ENCODE measurements around the gene ARHGEF28. TPM values are rescaled to one million over a fixed set of nuclear protein-coding genes. Genes with fewer than 3 reads are reported as not detected.

The ARHGEF28 gene
- polyA plus RNA-seq, 1 donor from 2014 or later: not detected

GRCh38 chr5:73706963-73707362 is 81.0 kb downstream of the ARHGEF28 start:
- Histone ChIP-seq H3K4me2 (ENCODE audit: low read length) (no peak overlapping the region), H3K27me3 (ENCODE audit: insufficient read depth, low read depth, low read length) (no peaks in the 10 kb centered on the region), H3K9ac (ENCODE audit: low read length) (no peak overlapping the region), H3F3A (ENCODE audit: insufficient read depth, low read length, poor library complexity, severe bottlenecking) (no peaks in the 10 kb centered on the region), H2AFZ (ENCODE audit: low read depth, low read length) (no peak overlapping the region), H3K79me2 (replicated peaks; ENCODE audit: insufficient read depth, low read length) (no peaks in the 10 kb centered on the region), H3K36me3 (ENCODE audit: insufficient read depth, low read length) (no peaks in the 10 kb centered on the region), H3K9me2 (ENCODE audit: insufficient read depth, low read length) (no peaks in the 10 kb centered on the region), H3K4me3 (ENCODE audit: low read length) (no peak overlapping the region), H4K20me1 (ENCODE audit: insufficient read depth) (no peaks in the 10 kb centered on the region), H3K27ac (ENCODE audit: low read length) (no peak overlapping the region), H3K9me3 (ENCODE audit: low read length) (peaks cover 9% of the 10 kb centered on the region)
- TF ChIP-seq MXI1 (conservative IDR thresholded peaks at IDR 0.05; ENCODE audit: poor library complexity, severe bottlenecking): no peak
- no peak for TF ChIP-seq EP300 (conservative IDR thresholded peaks at IDR 0.05; ENCODE audit: poor library complexity, severe bottlenecking)
- TF ChIP-seq EZH2 (IDR thresholded peaks at IDR 0.05; ENCODE audit: borderline replicate concordance, insufficient read depth, low read length, poor library complexity, severe bottlenecking): no peak
- TF ChIP-seq SMC3 (conservative IDR thresholded peaks at IDR 0.05; ENCODE audit: poor library complexity): no peak
- TF ChIP-seq TAF1 (IDR thresholded peaks at IDR 0.05; ENCODE audit: low read depth): no peak

GRCh38 chr5:73709536-73710129 is 83.6 kb downstream of the ARHGEF28 start:
- Histone ChIP-seq H3F3A (ENCODE audit: insufficient read depth, low read length, poor library complexity, severe bottlenecking) (no peaks in the 10 kb centered on the region), H3K36me3 (ENCODE audit: insufficient read depth, low read length) (no peaks in the 10 kb centered on the region), H3K9ac (ENCODE audit: low read length) (no peak overlapping the region), H4K20me1 (ENCODE audit: insufficient read depth) (no peaks in the 10 kb centered on the region), H3K27ac (ENCODE audit: low read length) (no peak overlapping the region), H3K27me3 (ENCODE audit: insufficient read depth, low read depth, low read length) (no peaks in the 10 kb centered on the region), H3K9me2 (ENCODE audit: insufficient read depth, low read length) (no peaks in the 10 kb centered on the region), H3K79me2 (replicated peaks; ENCODE audit: insufficient read depth, low read length) (no peaks in the 10 kb centered on the region), H3K4me2 (ENCODE audit: low read length) (no peak overlapping the region), H3K4me3 (ENCODE audit: low read length) (no peak overlapping the region), H2AFZ (ENCODE audit: low read depth, low read length) (no peak overlapping the region), H3K9me3 (ENCODE audit: low read length) (peaks cover 9% of the 10 kb centered on the region)
- TF ChIP-seq POLR2AphosphoS5 (IDR thresholded peaks at IDR 0.05) (no peak), REST (IDR thresholded peaks at IDR 0.05; ENCODE audit: borderline replicate concordance) (no peak), TAF1 (IDR thresholded peaks at IDR 0.05; ENCODE audit: low read depth) (no peak), SMC3 (conservative IDR thresholded peaks at IDR 0.05; ENCODE audit: poor library complexity) (no peak), EZH2 (IDR thresholded peaks at IDR 0.05; ENCODE audit: borderline replicate concordance, insufficient read depth, low read length, poor library complexity, severe bottlenecking) (no peak), EP300 (conservative IDR thresholded peaks at IDR 0.05; ENCODE audit: poor library complexity, severe bottlenecking) (no peak), RAD21 (conservative IDR thresholded peaks at IDR 0.05) (no peak), CTCF (IDR thresholded peaks at IDR 0.05; ENCODE audit: poor library complexity, severe bottlenecking) (no peak), MXI1 (conservative IDR thresholded peaks at IDR 0.05; ENCODE audit: poor library complexity, severe bottlenecking) (no peak)

Data from neural cell (in vitro differentiated cells).